Stomach (tissue), 4 donors: ENCODE data around the gene EFCAB11.

ENCODE experiments used
- CTCF ChIP-seq, 7 experiments: fragments of 450-650 bp in 4 of 7; fragments of 200-600 bp in 3 of 7; sonication (generic) in 3 of 7; IDR thresholded peaks; one replicate each; pipeline ENCODE4 v1.5.1; 2016 to 2019; ENCODE audit warnings: antibody characterized with exemption in 7 of 7, control low read depth in 2 of 7, mild to moderate bottlenecking in 1 of 7
- POLR2A ChIP-seq, 4 donors: fragments of 450-650 bp; IDR thresholded peaks; one replicate each; pipeline ENCODE4 v1.6.1; 2016; ENCODE audit warnings: antibody characterized with exemption in 4 of 4, control low read depth in 2 of 4, mild to moderate bottlenecking in 1 of 4, moderate library complexity in 1 of 4

GRCh38 chr14:89775946-89776345, 178.6 kb downstream of the EFCAB11 start:
- TF ChIP-seq CTCF (IDR thresholded peaks at IDR 0.05) (no peak), POLR2A (IDR thresholded peaks at IDR 0.05) (no peak)
